GM15510 (cell line): ENCODE data around the gene ANKRD33B.

Experiments used
- POLR2A ChIP-seq: IDR thresholded peaks from 3 replicates; pipeline ENCODE4 v1.6.1; 2011; ENCODE audit warnings: borderline replicate concordance; ENCODE audit not compliant: insufficient read length; ENCODE audit errors: extremely low read depth

ANKRD33B gene

GRCh38 chr5:10580531-10581423, 16.9 kb downstream of the ANKRD33B start:
- no peak for TF ChIP-seq POLR2A

GRCh38 chr5:10581424-10581748, 17.5 kb downstream of the ANKRD33B start:
- TF ChIP-seq POLR2A, result no peak

DNA sequence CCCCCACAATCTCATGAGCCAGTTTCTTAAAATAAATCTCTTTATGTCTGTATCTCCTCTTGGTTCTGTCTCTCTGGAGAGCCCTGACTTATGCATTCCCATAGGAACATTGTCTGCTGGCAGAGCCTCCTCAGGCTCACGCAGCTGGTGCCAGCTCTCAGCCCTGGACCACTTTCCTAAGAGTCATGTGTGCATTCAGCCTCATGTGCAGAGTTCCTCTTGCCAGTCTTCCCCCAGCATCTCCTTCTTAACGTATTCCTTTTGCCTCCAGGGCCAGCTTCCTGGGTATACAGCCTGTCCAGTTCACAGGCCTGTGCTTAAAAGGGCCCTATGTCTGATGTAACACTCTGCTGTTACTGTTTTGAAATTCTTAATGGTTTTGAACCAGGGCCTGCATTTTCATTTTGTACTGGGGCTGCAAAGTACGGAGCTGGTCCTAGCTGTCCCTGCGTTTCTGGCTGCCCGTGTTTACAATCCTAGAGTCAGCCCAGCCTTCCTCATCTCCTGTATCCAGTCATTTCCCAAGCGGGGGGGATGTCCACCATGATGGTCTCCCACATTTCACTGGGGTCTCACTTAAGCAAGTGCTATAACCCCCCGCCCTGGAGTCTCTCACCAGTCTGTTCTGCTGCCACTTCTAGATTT, 18.1 kb downstream of the ANKRD33B start:
- TF ChIP-seq POLR2A, result no peak

GRCh38 chr5:10582512-10582897, 18.6 kb downstream of the ANKRD33B start:
- no peak for TF ChIP-seq POLR2A

DNA sequence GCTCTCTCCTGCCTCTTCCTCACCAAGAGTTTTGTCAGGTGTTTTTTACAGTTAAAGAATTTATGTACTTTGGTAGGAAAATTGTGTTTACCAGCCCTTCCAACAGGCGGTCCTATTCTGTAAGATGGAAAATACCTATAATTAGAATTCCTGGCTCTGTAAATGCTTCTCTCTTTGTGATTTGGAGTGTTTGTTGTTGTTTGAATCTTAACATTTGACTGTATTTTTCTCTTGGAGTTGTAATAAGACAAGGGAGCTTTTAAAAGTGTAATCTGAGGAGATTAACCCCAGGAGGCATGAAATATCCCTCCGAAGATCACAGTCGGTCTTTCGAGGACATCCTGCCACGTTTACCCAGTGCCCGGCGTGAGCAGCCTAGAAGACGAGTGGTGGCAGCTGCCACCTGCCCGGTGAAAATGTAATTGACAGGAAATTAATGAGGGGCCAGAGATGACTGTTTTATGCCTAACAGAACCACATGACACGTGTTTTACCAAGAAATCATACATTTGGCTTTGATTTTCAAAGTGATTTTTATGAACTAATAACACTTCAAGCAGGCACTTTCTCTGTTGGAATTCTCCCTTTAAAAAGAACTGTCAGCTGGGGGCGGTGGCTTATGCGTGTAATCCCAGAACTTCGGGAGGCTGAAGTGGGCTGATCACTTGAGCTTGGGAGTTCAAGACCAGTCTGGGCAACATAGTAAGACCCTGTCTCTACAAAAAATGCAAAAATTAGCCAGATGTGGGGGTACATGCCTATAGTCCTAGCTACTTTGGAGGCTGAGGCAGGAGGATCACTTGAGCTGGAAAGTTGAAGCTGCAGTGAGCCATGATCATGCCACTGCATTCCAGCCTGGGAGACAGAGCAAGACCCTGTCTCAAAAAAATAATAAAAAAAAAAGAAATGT, 20.0 kb downstream of the ANKRD33B start:
- TF ChIP-seq POLR2A, result no peak

GRCh38 chr5:10584714-10585517, 21.0 kb downstream of the ANKRD33B start:
- TF ChIP-seq POLR2A, result no peak

- no peak for TF ChIP-seq POLR2A
Measured at GRCh38 chr5:10585518-10585915, 21.6 kb downstream of the ANKRD33B start.

DNA sequence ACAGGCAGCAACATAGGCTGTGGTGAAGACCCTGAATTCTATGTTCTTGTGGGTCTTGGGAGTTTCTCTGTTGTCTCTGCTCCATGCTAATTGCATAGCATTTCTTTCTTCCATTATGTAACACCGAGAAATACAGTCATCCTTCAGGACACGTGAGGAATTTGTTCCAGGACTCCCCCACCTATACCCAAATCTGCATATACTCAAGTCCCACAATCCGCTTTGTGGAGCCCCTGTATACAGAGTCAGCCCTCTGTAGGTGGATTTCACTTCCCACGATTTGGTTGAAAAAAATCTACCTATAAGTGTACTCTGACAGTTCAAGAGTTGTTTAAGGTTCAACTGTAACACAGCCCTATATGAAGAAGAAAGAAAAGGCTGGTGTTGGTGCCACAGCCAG, 22.1 kb downstream of the ANKRD33B start:
- TF ChIP-seq POLR2A, result no peak

DNA sequence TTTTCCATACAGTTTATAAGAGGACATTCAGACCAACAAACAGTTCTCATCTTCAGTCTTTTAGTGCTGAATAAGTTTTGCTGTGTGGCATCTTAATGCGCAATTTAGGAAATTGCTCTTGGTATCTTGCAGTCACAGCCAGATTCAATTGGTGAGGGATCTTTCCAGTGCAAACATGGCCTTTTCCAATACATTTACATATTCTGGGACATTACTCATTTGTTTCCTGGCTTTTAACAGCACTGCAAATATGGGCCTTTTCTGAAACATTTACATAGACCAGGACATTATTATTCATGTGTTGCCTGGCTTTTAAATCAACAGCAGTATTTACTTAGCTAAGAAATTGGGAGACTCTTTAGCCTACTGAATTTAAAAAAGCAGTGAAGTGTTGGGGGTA, 22.7 kb downstream of the ANKRD33B start:
- no peak for TF ChIP-seq POLR2A

- no peak for TF ChIP-seq POLR2A
Measured at GRCh38 chr5:10588109-10588775, 24.4 kb downstream of the ANKRD33B start.

GRCh38 chr5:10588779-10589447, 25.0 kb downstream of the ANKRD33B start:
- no peak for TF ChIP-seq POLR2A

- TF ChIP-seq POLR2A, result no peak
Measured at GRCh38 chr5:10590226-10590999, 26.5 kb downstream of the ANKRD33B start.

GRCh38 chr5:10591159-10591558, 27.3 kb downstream of the ANKRD33B start:
- no peak for TF ChIP-seq POLR2A

DNA sequence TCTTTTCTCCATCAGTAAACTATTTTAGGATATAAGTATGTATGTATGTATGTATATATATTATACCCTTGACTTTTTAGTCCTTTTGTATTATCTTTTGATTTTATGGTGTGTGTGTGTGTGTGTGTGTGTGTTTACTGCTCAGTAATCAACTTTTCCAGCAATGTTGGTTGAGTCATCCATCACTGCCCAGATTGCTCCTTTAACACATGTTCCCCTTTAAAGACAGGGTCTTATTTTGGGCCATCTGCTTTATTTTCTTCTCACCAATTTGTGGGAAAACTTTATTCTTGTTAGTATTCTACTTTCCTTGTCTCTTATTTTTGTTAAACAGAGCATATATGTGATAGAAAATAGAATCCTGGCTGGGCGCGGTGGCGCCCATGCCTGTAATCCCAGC, 28.1 kb downstream of the ANKRD33B start:
- no peak for TF ChIP-seq POLR2A
